SHP77 treated with DMSO at 0.1 percent for 48 hours (cell line): Measurements from ENCODE around the gene OR52D1.

Source experiments
- DNase-seq: peaks from one replicate; lab custom pipeline; 2025; lab: John Stamatoyannopoulos, UW

Gene OR52D1

DNA sequence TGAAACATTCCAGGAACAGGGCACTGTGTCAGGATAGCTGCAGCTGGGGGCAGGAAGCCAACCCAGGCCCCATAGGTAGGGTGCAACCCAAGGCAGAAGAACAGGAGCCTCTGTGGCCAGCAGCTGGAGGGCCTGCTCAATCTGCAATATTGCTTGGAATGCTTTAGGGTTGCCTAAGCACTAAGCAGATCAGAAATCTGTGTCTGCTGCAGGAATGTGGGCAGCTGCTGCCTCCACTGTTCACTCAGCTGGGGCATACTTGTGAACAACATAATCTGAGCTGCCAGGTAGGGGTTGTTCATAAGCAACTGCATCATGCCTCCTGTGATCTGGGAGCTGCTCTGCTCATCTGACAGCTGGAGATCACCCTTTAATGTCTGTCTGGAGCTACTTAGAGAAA lies 26.4 kb downstream of the OR52D1 start:
- no peak for DNase-seq

DNA sequence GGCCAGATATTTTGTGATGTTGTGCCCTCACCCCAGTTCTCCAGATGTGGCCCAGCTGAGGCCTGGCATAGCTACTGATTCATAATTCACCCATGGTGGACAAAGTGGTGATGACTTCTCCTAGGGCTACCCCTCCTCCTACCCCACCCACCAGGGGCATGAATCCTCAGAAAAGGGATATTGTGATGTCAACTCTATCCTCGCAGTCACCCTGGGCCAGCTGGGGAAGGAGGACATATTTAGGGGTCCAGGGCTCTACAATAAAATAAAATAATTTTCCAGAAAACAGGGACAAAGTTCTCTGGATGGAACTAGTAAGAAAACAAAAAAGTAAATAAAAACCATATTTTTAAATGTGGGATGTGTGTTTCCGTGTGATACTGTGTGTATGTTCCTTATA lies 28.1 kb downstream of the OR52D1 start, which contains the start of gene UBQLNL:
Gene UBQLNL (minus strand): TSS at position 101 of the 400 bp plus-strand sequence. CDS start 258 bp downstream, outside the sequence.
- no peak for DNase-seq

DNA sequence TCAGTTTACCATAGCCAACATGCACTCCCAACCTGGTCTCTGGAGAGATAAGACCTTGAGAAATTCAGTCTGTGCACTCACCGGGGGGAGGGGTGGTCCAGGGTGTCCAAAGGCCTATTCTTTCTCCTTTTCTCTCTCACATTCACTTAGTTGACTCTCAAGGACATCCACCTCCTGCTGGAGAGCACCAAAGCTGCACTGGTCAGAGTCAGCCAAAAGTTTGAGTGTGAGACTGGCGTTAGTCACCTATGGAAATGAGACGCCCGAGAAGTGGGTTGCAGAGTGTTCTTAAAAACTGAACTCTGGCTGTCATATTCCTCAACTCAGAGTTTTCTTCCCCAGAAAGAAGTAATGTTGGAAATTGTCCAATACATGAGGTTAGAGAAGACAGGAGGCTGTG lies 33.1 kb downstream of the OR52D1 start:
- no peak for DNase-seq

DNA sequence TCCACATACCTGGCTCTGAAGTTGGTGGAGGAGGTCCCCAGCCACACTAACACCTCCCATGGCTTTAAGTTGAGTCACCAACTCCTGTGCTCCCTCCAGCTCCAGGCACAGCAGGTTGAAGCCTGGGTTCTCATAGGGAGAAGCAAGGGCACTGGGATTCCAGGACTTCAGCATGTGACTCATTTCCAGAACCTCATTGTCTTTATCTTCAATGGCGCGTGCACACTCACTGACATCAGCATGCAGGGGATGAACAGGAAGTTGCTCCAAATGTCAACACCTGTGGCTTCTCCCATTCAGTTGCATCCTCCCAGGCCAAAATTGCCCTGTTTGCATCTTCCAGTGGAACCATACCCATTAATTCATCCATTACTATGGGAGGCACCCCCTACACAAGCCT lies 33.8 kb downstream of the OR52D1 start:
- no peak for DNase-seq

DNA sequence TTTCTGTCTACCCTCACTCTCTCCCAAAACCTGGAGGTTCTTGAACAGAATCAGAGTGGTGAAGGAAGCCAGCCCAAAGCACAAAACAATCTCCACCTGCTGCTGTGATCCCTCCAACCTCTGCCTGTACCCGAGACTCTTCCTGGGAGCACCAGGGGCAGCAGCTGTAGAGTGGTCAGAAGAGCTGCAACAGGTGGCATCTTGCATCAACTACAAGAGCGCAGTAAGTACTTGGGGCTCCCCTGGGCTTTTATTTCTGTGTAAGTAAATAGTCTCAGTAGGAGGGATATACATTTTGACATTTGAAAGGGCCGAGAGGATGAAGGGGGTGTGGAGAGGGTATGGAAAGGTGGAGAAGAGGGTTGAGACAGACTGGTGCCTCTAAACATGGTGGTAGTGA lies 36.3 kb downstream of the OR52D1 start:
- DNase-seq, result no peak

DNA sequence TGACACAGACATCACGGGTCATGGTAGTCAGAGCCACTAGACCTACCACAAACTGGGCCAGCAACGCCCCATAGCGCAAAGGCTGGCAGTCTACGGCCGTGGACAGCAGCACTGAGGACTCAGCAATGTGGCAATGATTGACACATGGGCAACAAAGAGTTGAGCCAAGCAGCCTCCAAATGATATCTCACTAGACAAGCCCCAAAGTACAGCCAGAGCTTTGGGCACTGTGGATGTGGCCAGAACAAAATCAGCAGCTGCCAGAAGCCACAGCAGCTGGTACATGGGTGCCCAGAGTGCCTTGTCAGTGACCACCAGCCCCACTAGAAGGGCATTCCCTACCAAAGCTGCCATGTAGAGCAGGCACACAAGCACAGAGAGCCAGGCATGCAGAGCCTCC lies 39.2 kb downstream of the OR52D1 start:
- DNase-seq, result no peak

DNA sequence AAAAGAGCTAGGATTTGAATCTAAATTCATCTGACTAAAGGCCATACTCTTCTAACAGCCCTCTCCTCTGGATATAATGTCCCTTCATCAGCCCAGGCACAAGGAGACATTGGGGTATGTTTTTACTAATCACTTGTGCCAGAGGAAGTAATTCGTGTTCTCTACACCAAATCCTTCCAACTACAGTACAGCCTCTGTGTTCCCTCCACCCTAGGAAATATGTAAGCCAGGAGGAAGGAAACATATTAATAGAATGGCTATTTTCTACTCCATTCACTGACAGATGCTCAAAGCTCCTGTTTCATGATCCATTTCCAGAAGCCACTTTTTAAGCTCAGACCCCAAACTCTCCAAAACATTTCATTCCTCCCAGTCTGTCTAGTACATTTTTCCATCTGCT lies 40.0 kb downstream of the OR52D1 start:
- DNase-seq, result no peak

DNA sequence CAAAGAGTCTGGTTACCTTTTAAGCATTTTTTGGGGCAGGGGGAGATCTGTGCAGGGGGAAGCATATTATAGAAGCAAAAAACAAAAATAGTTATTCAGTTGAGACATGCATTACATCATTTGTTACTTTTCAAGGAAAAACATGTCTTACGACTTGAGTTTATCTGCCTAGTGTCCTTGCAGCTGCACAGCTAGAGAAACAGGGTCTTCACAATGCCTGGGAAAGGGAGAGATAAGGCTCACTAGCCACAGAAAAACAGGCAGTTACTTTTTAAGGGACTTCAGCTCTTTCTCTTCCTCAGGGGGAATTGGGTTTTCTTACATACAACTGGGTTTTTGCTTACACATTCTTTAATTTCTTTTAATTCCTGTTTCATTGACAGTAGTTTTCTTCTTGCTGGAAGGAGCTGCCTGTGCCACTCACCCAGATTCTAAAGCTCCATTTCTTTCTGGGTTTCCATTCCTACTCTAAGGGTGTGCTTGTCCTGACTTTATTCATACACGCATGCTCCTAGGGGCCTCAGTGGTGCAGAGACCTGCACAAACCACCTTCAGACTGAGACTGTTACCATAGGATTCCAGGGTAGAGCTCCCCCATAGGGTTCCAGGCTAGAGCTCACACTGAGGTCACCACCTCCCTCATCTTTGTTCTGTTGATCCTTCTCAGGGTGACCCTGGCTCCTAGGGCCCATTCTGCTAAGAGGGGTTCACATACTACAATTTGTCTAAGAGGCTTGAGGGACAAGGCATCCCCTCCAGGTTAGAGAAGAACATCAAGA lies 42.8 kb downstream of the OR52D1 start:
- DNase-seq, result no peak

DNA sequence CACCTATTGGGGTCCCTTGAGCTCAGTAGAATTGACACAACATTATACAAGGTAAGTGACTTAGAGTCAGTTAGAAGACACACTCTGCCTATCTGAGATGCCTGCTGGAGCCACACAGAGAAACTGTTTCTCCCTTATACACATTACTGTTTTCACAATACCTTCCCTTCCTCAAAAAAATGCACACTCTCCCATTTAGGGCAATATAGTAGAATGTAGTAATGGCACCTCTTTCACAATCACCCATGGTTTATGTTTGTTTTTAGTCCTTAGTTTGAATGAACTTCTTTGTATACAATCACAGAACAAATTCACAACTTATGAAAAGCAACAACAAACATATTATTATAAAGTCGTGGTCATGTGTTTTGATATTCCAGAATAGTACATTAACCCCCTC lies 45.6 kb downstream of the OR52D1 start:
- DNase-seq, result no peak

DNA sequence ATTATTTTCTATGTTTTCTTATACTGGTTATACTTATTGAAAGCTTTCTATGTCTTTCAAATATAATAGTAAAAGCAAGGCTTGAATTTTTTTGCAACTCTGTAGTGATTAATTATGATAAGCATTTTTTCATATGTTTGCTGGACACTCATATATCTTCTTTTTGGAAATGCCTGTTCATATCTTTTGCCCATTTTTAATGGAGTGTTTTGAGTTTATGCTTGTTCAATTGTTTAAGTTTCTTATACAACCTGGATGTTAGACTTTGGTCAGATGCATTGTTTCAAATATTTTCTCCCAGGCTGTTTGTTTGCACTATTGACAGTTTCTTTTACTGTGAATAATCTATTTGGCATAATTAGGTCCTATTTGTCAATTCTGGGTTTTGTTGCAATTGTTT lies 48.0 kb downstream of the OR52D1 start:
- no peak for DNase-seq
